Keratinocyte (primary cell): ENCODE data around the gene ZMIZ1. TPM values are rescaled to one million over a fixed set of nuclear protein-coding genes. Genes with fewer than 3 reads are reported as not detected.

Source experiments
- DNase-seq: peaks from one replicate; pipeline ENCODE4 v3.0.0-alpha.2; 2011; ENCODE audit warnings: low read depth, missing footprints, low spot score
- FAIRE-seq: peaks from 2 replicates; lab custom pipeline; 2011; peaks lifted over from hg19 to GRCh38; lab: Jason Lieb, UNC
- H2AFZ ChIP-seq: 2 replicates; pipeline ENCODE4 v1.6.0; 2012; ENCODE audit warnings: low read length, control low read depth, inconsistent platforms; ENCODE audit not compliant: control insufficient read depth
- H3K27ac ChIP-seq: 2 replicates; pipeline ENCODE4 v1.5.1; 2011; ENCODE audit warnings: low read length; ENCODE audit not compliant: control insufficient read depth, insufficient read depth
- H3K27me3 ChIP-seq: 3 replicates; pipeline ENCODE4 v1.6.0; 2011; ENCODE audit warnings: low read length; ENCODE audit not compliant: control insufficient read depth, insufficient read depth; ENCODE audit errors: extremely low read depth
- H3K36me3 ChIP-seq, 2 experiments: 2 replicates in 1 of 2; 3 replicates in 1 of 2; pipeline ENCODE4 v1.5.1; 2011; ENCODE audit warnings: low read length in 2 of 2, mild to moderate bottlenecking in 1 of 2; ENCODE audit not compliant: control insufficient read depth in 2 of 2, insufficient read depth in 2 of 2; ENCODE audit errors: extremely low read depth in 1 of 2
- H3K4me1 ChIP-seq: 3 replicates; pipeline ENCODE4 v1.5.1; 2011; ENCODE audit warnings: low read length; ENCODE audit not compliant: control insufficient read depth, insufficient read depth; ENCODE audit errors: extremely low read depth
- H3K4me2 ChIP-seq: 3 replicates; pipeline ENCODE4 v1.6.0; 2011; ENCODE audit warnings: low read depth, low read length; ENCODE audit not compliant: control insufficient read depth, insufficient read depth; ENCODE audit errors: extremely low read depth
- H3K4me3 ChIP-seq, 3 experiments: fragments of 200-600 bp in 1 of 3; sonication (generic) in 1 of 3; 2 replicates in 2 of 3; 3 replicates in 1 of 3; pipeline ENCODE4 v1.5.1; 2011 to 2016; ENCODE audit warnings: low read length in 3 of 3, mild to moderate bottlenecking in 3 of 3, control low read depth in 2 of 3, inconsistent platforms in 1 of 3, low read depth in 1 of 3, mixed read lengths in 1 of 3, mixed run types in 1 of 3, moderate library complexity in 1 of 3; ENCODE audit not compliant: control insufficient read depth in 2 of 3, insufficient read depth in 2 of 3; ENCODE audit errors: extremely low read depth in 1 of 3
- H3K79me2 ChIP-seq: 2 replicates; pipeline ENCODE4 v1.6.0; 2012; ENCODE audit warnings: low read length; ENCODE audit not compliant: control insufficient read depth, insufficient read depth
- H3K9ac ChIP-seq: 3 replicates; pipeline ENCODE4 v1.6.0; 2011; ENCODE audit warnings: low read length; ENCODE audit not compliant: control insufficient read depth, insufficient read depth; ENCODE audit errors: extremely low read depth
- H3K9me1 ChIP-seq: 3 replicates; pipeline ENCODE4 v1.6.0; 2011; ENCODE audit warnings: low read length; ENCODE audit not compliant: control insufficient read depth, insufficient read depth; ENCODE audit errors: extremely low read depth
- H3K9me3 ChIP-seq: 2 replicates; pipeline ENCODE4 v1.5.1; 2012; ENCODE audit warnings: low read depth, low read length; ENCODE audit not compliant: control insufficient read depth
- H4K20me1 ChIP-seq: 3 replicates; pipeline ENCODE4 v1.6.0; 2011; ENCODE audit warnings: low read length; ENCODE audit not compliant: control insufficient read depth, insufficient read depth; ENCODE audit errors: extremely low read depth
- EZH2 ChIP-seq: IDR thresholded peaks from one replicate; pipeline ENCODE4 v1.6.1; 2012; ENCODE audit warnings: inconsistent platforms, mild to moderate bottlenecking, low read length, moderate library complexity
- dilution Hi-C: fragments of 300-500 bp; cut with MboI; formaldehyde crosslinking; loops from one replicate; pipeline ENCODE4 v1.7.0; 2020; ENCODE audit warnings: low sequenced_read_pairs; ENCODE audit not compliant: extremely low pct_ligation_motif_present
- polyA plus RNA-seq, 5 experiments: library from polyadenylated mRNA; depleted of rRNA in 3 of 5; stranded (reverse) in 3 of 5; stranded (forward) in 1 of 5; unstranded in 1 of 5; fragments of >200 nt; gene quantifications; 1 replicate in 1 of 5; 2 replicates in 3 of 5; 3 replicates in 1 of 5; pipeline versions ENCODE4 v1.2.1 to v1.2.3, GENCODE V29; 2011 to 2012; ENCODE audit warnings: missing spikeins in 2 of 5, low read depth in 1 of 5, low replicate concordance in 1 of 5
- TF ChIP-seq, protein P1 (sequence below), 3 experiments: IDR thresholded peaks in 1 of 3; conservative IDR thresholded peaks in 1 of 3; optimal IDR thresholded peaks in 1 of 3; 2 replicates in 2 of 3; 3 replicates in 1 of 3; pipeline versions ENCODE3 to v1.5.1; 2011; ENCODE audit warnings: low read length in 3 of 3, mild to moderate bottlenecking in 3 of 3, moderate library complexity in 2 of 3, control low read depth in 1 of 3, inconsistent platforms in 1 of 3; ENCODE audit not compliant: insufficient read depth in 2 of 3; ENCODE audit errors: extremely low read depth in 1 of 3

Gene ZMIZ1
- polyA plus RNA-seq, 1 donor (not counting 4 experiments of a cell fraction or from before 2014, with no cell fraction given): 1.8 TPM

DNA sequence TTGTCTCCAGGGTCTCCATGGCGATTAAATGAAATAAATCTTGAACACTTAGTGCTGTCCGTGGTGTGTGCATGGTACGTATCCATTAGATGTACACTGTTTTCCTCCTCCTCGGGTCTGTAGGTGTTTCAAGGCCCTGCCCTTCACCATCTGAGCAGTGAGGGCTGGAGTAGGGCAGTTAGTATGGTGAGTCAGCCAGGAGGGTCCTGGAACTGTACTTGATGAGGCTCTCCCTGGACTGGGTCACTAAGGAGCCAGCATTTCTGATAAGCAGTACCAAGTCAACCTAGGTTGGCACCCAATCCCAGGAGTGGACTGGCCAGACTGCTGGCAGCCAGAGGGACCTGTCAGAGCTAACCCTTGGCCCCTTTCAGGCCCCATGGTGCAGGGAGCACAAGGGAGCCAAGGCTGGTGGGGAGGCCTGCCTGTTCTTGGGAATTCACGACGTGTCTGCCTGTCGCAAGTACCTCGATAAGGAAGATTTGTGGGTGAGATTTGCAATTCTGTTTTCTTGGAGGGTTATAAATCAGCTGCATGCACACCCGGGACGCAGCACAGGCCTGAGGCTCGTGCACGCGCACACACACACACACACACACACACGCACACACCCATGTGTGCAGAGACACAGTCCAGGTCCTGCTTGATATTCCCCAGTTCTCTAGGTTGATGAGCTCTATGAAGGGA is 114.2 kb downstream of the ZMIZ1 start:
- Histone ChIP-seq H3K4me3 (no peak overlapping the region), H3K4me2 (no peak overlapping the region), H4K20me1 (no peaks in the 10 kb centered on the region), H3K9me1 (no peaks in the 10 kb centered on the region), H3K36me3 (peaks cover 0 to 5% of the 10 kb centered on the region in 2 experiments), H3K27me3 (no peaks in the 10 kb centered on the region), H2AFZ (no peak overlapping the region), H3K79me2 (no peaks in the 10 kb centered on the region), H3K27ac (no peak overlapping the region), H3K9ac (no peak overlapping the region), H3K4me1 (peaks cover 28% of the 10 kb centered on the region), H3K9me3 (no peaks in the 10 kb centered on the region)
- TF ChIP-seq EZH2: no peak
- TF ChIP-seq, protein P1, sequence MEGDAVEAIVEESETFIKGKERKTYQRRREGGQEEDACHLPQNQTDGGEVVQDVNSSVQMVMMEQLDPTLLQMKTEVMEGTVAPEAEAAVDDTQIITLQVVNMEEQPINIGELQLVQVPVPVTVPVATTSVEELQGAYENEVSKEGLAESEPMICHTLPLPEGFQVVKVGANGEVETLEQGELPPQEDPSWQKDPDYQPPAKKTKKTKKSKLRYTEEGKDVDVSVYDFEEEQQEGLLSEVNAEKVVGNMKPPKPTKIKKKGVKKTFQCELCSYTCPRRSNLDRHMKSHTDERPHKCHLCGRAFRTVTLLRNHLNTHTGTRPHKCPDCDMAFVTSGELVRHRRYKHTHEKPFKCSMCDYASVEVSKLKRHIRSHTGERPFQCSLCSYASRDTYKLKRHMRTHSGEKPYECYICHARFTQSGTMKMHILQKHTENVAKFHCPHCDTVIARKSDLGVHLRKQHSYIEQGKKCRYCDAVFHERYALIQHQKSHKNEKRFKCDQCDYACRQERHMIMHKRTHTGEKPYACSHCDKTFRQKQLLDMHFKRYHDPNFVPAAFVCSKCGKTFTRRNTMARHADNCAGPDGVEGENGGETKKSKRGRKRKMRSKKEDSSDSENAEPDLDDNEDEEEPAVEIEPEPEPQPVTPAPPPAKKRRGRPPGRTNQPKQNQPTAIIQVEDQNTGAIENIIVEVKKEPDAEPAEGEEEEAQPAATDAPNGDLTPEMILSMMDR (optimal IDR thresholded peaks at IDR 0.05 in 1 of 3, IDR thresholded peaks at IDR 0.05 in 1 of 3, conservative IDR thresholded peaks at IDR 0.05 in 1 of 3; ENCODE audit: extremely low read depth in 1 of 3, insufficient read depth in 2 of 3, low read length in 3 of 3): no peak
- no peak for FAIRE-seq
- dilution Hi-C loops: no loop called here
- no peak for DNase-seq

DNA sequence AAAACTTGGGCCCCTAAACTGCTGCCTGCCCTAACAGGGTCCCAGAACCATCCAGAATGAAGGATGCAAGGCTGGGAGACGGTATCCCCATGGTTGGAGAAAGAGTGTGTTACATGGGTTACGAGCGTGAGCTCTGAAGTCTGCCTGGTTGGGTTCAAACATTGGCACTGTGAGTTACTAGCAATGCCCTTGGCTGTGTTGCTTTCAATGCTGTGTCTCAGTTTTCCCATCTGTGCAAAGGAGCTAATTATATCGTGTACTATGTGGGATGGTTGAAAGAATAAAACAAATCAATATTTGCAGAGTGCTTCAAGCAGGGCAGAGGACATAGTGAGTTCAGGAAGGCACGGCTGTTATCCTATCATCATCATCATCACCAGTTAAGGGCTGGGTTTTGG is 114.7 kb downstream of the ZMIZ1 start:
- dilution Hi-C loops: no loop called here
- TF ChIP-seq, protein P1 (optimal IDR thresholded peaks at IDR 0.05 in 1 of 3, IDR thresholded peaks at IDR 0.05 in 1 of 3, conservative IDR thresholded peaks at IDR 0.05 in 1 of 3; ENCODE audit: extremely low read depth in 1 of 3, insufficient read depth in 2 of 3, low read length in 3 of 3): no peak
- TF ChIP-seq EZH2: no peak
- peaks cover 0 to 5% of the 10 kb centered on the region in 2 experiments for H3K36me3 ChIP-seq
- H3K9me3 ChIP-seq: no peaks in the 10 kb centered on the region
- H3K4me1 ChIP-seq: peaks cover 28% of the 10 kb centered on the region
- H3K9ac ChIP-seq: no peak overlapping the region
- no peak overlapping the region for H3K4me3 ChIP-seq
- no peak overlapping the region for H2AFZ ChIP-seq
- no peaks in the 10 kb centered on the region for H3K9me1 ChIP-seq
- H3K79me2 ChIP-seq: no peaks in the 10 kb centered on the region
- FAIRE-seq: no peak
- H4K20me1 ChIP-seq: no peaks in the 10 kb centered on the region
- H3K27me3 ChIP-seq: no peaks in the 10 kb centered on the region
- H3K27ac ChIP-seq: no peak overlapping the region
- DNase-seq: no peak
- H3K4me2 ChIP-seq: no peak overlapping the region
